HG03469 (cell line): ENCODE results near the gene EFCAB14.
"Not testable (repeated sequence)": the region's sequence is repeated elsewhere in the genome, so short reads cannot be mapped to it uniquely, and the experiment has no call there.

ENCODE experiments used
- ATAC-seq: cut with Tn5 transposase; IDR thresholded peaks from one replicate; pipeline ENCODE4 v1.9.1; 2021; ENCODE audit warnings: mild to moderate bottlenecking, moderate library complexity, moderate number of reproducible peaks; ENCODE audit not compliant: unreplicated experiment

The EFCAB14 gene

GRCh38 chr1:46723901-46724300 is 5.0 kb upstream of the EFCAB14 start:
- no peak for ATAC-seq

- ATAC-seq, result no peak
Observed at GRCh38 chr1:46721686-46722205, 2.8 kb upstream of the EFCAB14 start.

GRCh38 chr1:46721204-46721603 is 2.3 kb upstream of the EFCAB14 start:
- ATAC-seq, result no peak

GRCh38 chr1:46720319-46720718 is 1.4 kb upstream of the EFCAB14 start:
- not testable (repeated sequence) for ATAC-seq

GRCh38 chr1:46719689-46720088 is 775 bp upstream of the EFCAB14 start:
- no peak for ATAC-seq

- ATAC-seq, result no peak
Observed at GRCh38 chr1:46718340-46718726, 581 bp downstream of the EFCAB14 start.

GRCh38 chr1:46717654-46718053 is 1.3 kb downstream of the EFCAB14 start:
- ATAC-seq, result no peak

GRCh38 chr1:46714976-46715375 is 3.9 kb downstream of the EFCAB14 start:
- no peak for ATAC-seq

- no peak for ATAC-seq
Observed at GRCh38 chr1:46708121-46708520, 10.8 kb downstream of the EFCAB14 start.

- no peak for ATAC-seq
Observed at GRCh38 chr1:46705408-46705807, 13.5 kb downstream of the EFCAB14 start.

- no peak for ATAC-seq
Observed at GRCh38 chr1:46703927-46704641, 14.8 kb downstream of the EFCAB14 start.

GRCh38 chr1:46699666-46700065 is 19.2 kb downstream of the EFCAB14 start:
- no peak for ATAC-seq

GRCh38 chr1:46697053-46697452 is 21.9 kb downstream of the EFCAB14 start:
- ATAC-seq, result no peak

- not testable (repeated sequence) for ATAC-seq
Observed at GRCh38 chr1:46694676-46695075, 24.2 kb downstream of the EFCAB14 start.

GRCh38 chr1:46692811-46693770 is 25.8 kb downstream of the EFCAB14 start:
- ATAC-seq, result no peak

- no peak for ATAC-seq
Observed at GRCh38 chr1:46691997-46692790, 26.7 kb downstream of the EFCAB14 start.

GRCh38 chr1:46690931-46691421 is 27.9 kb downstream of the EFCAB14 start:
- ATAC-seq, result no peak

GRCh38 chr1:46689897-46690296 is 29.0 kb downstream of the EFCAB14 start:
- no peak for ATAC-seq

GRCh38 chr1:46689356-46689755 is 29.6 kb downstream of the EFCAB14 start:
- no peak for ATAC-seq

- ATAC-seq, result no peak
Observed at GRCh38 chr1:46687921-46688509, 30.9 kb downstream of the EFCAB14 start.
